Activated CD4-positive, alpha-beta T cell treated with anti-CD3 and anti-CD28 coated beads for 36 hours (primary cell): ENCODE measurements around the gene CCDC171. TPM values are rescaled to one million over a fixed set of nuclear protein-coding genes. Genes with fewer than 3 reads are reported as not detected.
"Not testable (repeated sequence)": the region's sequence is repeated elsewhere in the genome, so short reads cannot be mapped to it uniquely, and the experiment has no call there.

Experiments
- ATAC-seq: fragments of 200-7000 bp; cut with Tn5 transposase; one replicate; pipeline ENCODE4 v1.10.0; 2021; ENCODE audit warnings: mild to moderate bottlenecking, moderate library complexity
- CTCF ChIA-PET: fragments of 350-600 bp; sonication (Branson Sonifier 250); formaldehyde crosslinking; loops from one replicate; lab custom pipeline; 2021; ENCODE audit warnings: antibody characterized with exemption; lab: Charles Lee
- POLR2A ChIA-PET: fragments of 350-600 bp; sonication (Branson Sonifier 250); formaldehyde crosslinking; loops from one replicate; lab custom pipeline; 2021; ENCODE audit warnings: antibody characterized with exemption, inconsistent platforms; lab: Charles Lee
- DNase-seq: peaks from one replicate; pipeline ENCODE4 v3.0.0-alpha.2; 2020
- H3K27ac Mint-ChIP-seq: one replicate; pipeline ENCODE4 v1.8.0; 2021; ENCODE audit warnings: mixed read lengths
- H3K27me3 Mint-ChIP-seq: one replicate; pipeline ENCODE4 v1.8.0; 2021; ENCODE audit warnings: mixed read lengths
- H3K36me3 Mint-ChIP-seq: one replicate; pipeline ENCODE4 v1.8.0; 2021; ENCODE audit warnings: low read depth, mixed read lengths
- H3K4me1 Mint-ChIP-seq: one replicate; pipeline ENCODE4 v1.8.0; 2021; ENCODE audit warnings: mixed read lengths
- H3K4me3 Mint-ChIP-seq: one replicate; pipeline ENCODE4 v1.8.0; 2021; ENCODE audit warnings: mild to moderate bottlenecking, moderate library complexity, mixed read lengths
- H3K9me3 Mint-ChIP-seq: one replicate; pipeline ENCODE4 v1.8.0; 2021; ENCODE audit warnings: low read depth, mixed read lengths
- intact Hi-C, 2 experiments: fragments of 100-400 bp; cut with DNase I in 1 of 2; cut with micrococcal nuclease in 1 of 2; formaldehyde crosslinking; loops; one replicate each; pipeline versions ENCODE4 v1.14.2 to v1.15.1; 2022 to 2024; cut with DNase I, micrococcal nuclease
- total RNA-seq, 2 experiments: library from RNA; stranded (reverse); gene quantifications; one replicate each; pipeline ENCODE4 v1.2.3, GENCODE V29; 2021

CCDC171 gene
- total RNA-seq, 2 experiments from 2014 or later, result 2.8 to 2.9 TPM

GRCh38 chr9:15553528-15553898 is 670 bp downstream of the CCDC171 start:
- H3K27ac Mint-ChIP-seq, result peak overlapping the region; percentile 80
- CTCF ChIA-PET, result interaction anchor here (0.8 to 2.4 kb wide), 9 partner anchors 14 to 341 kb away, joined by 3 to 13 read pairs (median 5); partner anchors contain the start of gene PSIP1
- H3K4me1 Mint-ChIP-seq, result peaks cover 9% of the 10 kb centered on the region
- intact Hi-C loops, result loop anchor here (1.0 to 10.0 kb wide), 6 partner anchors 54 to 1229 kb away; partner anchors contain the start of genes SNAPC3 (in 1 of the 2) and ZDHHC21 (in 1 of the 2)
- ATAC-seq, result peak; percentile 16
- DNase-seq, result no peak
- peak overlapping the region; percentile 79 for H3K4me3 Mint-ChIP-seq
- POLR2A ChIA-PET, result interaction anchor here (1.0 to 2.2 kb wide), 3 partner anchors 42 to 130 kb away, joined by 3 to 15 read pairs (median 4); partner anchors contain the start of gene PSIP1
- no peaks in the 10 kb centered on the region for H3K36me3 Mint-ChIP-seq
- H3K27me3 Mint-ChIP-seq, result no peaks in the 10 kb centered on the region
- no peaks in the 10 kb centered on the region for H3K9me3 Mint-ChIP-seq

DNA sequence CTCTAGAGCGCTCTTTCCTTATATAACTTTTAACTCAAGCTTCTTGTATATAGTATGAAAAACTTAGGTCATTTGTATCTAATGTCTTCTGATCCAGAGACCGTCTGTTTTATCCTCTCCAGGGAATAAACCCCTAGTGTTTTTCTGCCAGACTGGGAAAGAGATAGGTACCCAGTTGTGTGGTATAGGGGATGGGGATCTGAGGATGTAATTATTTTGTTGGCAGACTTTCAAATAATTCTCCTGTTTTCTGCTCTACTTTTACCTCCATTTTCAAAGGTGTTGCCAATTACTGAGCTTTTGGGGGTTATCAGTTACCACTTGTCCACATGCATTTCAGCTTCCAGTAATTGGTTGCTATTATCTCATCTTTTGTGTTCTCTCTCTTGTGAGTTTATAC is 17.9 kb downstream of the CCDC171 start:
- H3K4me3 Mint-ChIP-seq, result no peak overlapping the region
- no peaks in the 10 kb centered on the region for H3K27me3 Mint-ChIP-seq
- no peaks in the 10 kb centered on the region for H3K9me3 Mint-ChIP-seq
- DNase-seq (no peak), ATAC-seq (no peak)
- no peak overlapping the region for H3K27ac Mint-ChIP-seq
- CTCF ChIA-PET, result interaction anchor here (0.6 to 1.4 kb wide), 2 partner anchors 18 to 103 kb away, joined by 3 to 6 read pairs; partner anchors contain the start of gene CCDC171
- POLR2A ChIA-PET, result interaction anchor here (0.6 kb wide), 1 partner anchor 217 kb away, joined by 3 read pairs; no protein-coding TSS in a partner anchor
- intact Hi-C loops, result no loop called here
- no peaks in the 10 kb centered on the region for H3K4me1 Mint-ChIP-seq
- no peaks in the 10 kb centered on the region for H3K36me3 Mint-ChIP-seq

- H3K27ac Mint-ChIP-seq, result no peak overlapping the region
- no peaks in the 10 kb centered on the region for H3K9me3 Mint-ChIP-seq
- intact Hi-C loops, result no loop called here
- no peaks in the 10 kb centered on the region for H3K36me3 Mint-ChIP-seq
- no peaks in the 10 kb centered on the region for H3K4me1 Mint-ChIP-seq
- DNase-seq (no peak), ATAC-seq (no peak)
- POLR2A ChIA-PET, result no interaction called here
- no peaks in the 10 kb centered on the region for H3K27me3 Mint-ChIP-seq
- H3K4me3 Mint-ChIP-seq, result no peak overlapping the region
- CTCF ChIA-PET, result interaction anchor here (1.1 kb wide), 1 partner anchor 191 kb away, joined by 3 read pairs; no protein-coding TSS in a partner anchor
Observed at GRCh38 chr9:15572200-15572770, 19.4 kb downstream of the CCDC171 start.

DNA sequence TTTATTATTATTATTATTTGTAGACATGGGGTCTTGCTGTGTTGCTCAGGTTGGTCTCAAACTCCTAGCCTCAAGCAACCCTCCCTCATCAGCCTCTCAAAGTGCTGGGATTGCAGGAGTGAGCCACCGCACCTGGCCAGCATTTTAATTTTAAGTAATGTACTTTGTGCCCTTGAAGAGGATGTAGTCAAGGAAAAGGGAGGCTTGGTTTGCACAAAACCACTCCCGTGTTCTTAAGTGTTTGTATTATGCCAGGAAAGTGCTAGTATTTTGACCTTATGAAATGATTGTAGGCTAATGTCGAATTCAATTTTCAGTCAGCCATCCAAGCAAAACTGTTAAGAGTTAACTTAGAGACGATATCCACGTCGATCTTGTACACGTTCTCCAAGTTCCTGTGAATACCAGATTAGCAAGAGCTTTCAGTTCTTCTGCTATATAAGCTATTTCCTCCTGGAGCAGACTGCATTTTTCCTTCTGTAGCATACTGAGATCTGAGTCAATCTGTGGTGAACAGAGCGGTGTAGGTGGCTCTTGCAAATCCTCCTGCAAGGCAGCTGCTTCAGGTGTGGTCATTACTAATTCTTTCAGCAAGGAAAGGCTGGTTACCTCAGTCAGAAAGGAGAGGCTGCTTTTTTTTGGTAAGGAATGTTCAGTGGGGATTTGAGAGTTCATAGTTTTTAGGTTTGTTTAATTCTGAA is 23.7 kb downstream of the CCDC171 start:
- no peaks in the 10 kb centered on the region for H3K36me3 Mint-ChIP-seq
- H3K9me3 Mint-ChIP-seq, result no peaks in the 10 kb centered on the region
- no peak for ATAC-seq
- CTCF ChIA-PET, result no interaction called here
- no peaks in the 10 kb centered on the region for H3K4me1 Mint-ChIP-seq
- no peak overlapping the region for H3K4me3 Mint-ChIP-seq
- POLR2A ChIA-PET, result no interaction called here
- no peak for DNase-seq
- intact Hi-C loops, result no loop called here
- H3K27me3 Mint-ChIP-seq, result no peaks in the 10 kb centered on the region
- H3K27ac Mint-ChIP-seq, result no peak overlapping the region

DNA sequence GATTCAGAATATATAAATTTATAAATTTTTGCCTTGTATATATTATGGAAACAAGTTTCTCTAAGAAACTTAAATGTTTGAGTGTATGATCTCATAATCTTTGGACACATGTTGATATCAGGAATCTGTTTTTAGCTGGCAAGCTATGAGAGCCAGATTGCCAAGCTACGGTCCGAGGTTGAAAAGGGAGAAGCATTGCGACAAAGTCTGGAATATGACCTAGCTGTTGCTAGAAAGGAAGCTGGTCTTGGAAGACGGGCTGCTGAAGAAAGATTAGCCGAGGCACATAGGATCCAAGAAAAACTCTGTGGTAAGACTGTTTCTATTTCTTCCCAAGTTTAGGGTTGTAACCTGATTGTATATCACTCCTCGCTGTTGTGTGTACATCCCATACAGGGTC is 25.9 kb downstream of the CCDC171 start:
- intact Hi-C loops, result no loop called here
- H3K4me1 Mint-ChIP-seq, result no peaks in the 10 kb centered on the region
- no peaks in the 10 kb centered on the region for H3K27me3 Mint-ChIP-seq
- no peaks in the 10 kb centered on the region for H3K36me3 Mint-ChIP-seq
- POLR2A ChIA-PET, result no interaction called here
- H3K4me3 Mint-ChIP-seq, result no peak overlapping the region
- H3K9me3 Mint-ChIP-seq, result no peaks in the 10 kb centered on the region
- ATAC-seq, result no peak
- no peak overlapping the region for H3K27ac Mint-ChIP-seq
- CTCF ChIA-PET, result interaction anchor here (0.6 to 0.7 kb wide), 2 partner anchors 26 to 547 kb away, joined by 3 read pairs; partner anchors contain the start of gene CCDC171
- DNase-seq, result no peak

DNA sequence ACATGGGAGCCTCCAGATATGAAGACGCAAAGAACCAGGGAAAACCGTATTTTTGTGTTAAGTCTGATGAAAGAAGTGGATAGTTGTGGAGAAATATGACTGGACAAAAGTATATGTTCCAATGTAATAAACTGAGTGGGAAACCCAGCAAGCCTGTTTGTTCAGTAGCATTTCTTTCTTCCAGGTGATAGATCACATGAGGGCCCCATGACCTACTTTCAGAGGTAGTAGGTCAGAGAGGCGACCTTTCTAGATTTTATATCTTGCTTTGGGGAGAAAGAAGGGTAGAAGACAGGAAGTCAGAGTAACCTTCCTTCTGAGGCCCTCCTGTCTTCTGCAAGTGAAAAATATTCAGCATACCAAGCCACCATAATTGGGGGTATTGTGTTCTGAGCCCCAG is 31.5 kb downstream of the CCDC171 start:
- ChIA-PET CTCF (no interaction called here), POLR2A (no interaction called here)
- intact Hi-C loops, result no loop called here
- no peaks in the 10 kb centered on the region for H3K36me3 Mint-ChIP-seq
- H3K27me3 Mint-ChIP-seq, result no peaks in the 10 kb centered on the region
- H3K4me3 Mint-ChIP-seq, result no peak overlapping the region
- ATAC-seq (no peak), DNase-seq (no peak)
- H3K4me1 Mint-ChIP-seq, result peaks cover 7% of the 10 kb centered on the region
- no peak overlapping the region for H3K27ac Mint-ChIP-seq
- no peaks in the 10 kb centered on the region for H3K9me3 Mint-ChIP-seq

DNA sequence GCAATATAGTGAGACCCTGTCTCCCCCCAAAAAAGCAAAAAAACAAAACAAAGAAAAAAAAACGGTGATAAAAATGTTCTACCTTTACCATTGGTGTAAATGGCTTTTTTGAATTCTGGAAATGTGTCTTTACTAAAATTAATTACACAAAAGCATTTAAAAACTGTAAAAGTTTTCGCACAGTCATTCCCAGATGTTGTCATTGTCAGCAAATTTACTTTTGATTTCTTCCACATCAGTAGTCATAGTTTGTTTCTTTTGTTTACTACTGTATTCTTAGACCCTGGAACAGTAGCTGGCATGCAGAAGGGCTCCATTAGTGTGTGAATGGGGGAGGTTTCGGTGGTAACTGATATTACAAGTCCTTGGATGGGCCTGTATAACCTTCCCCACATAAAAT is 39.5 kb downstream of the CCDC171 start:
- Mint-ChIP-seq H3K9me3 (peaks cover 2% of the 10 kb centered on the region), H3K27me3 (no peaks in the 10 kb centered on the region), H3K4me1 (no peaks in the 10 kb centered on the region), H3K36me3 (peaks cover 4% of the 10 kb centered on the region), H3K4me3 (no peak overlapping the region), H3K27ac (no peak overlapping the region)
- ChIA-PET POLR2A (no interaction called here), CTCF (interaction anchor here (0.8 to 2.0 kb wide), 4 partner anchors 9 to 361 kb away, joined by 3 to 5 read pairs (median 4); no protein-coding TSS in a partner anchor)
- intact Hi-C loops, result no loop called here
- DNase-seq (no peak), ATAC-seq (no peak)

GRCh38 chr9:15592940-15593339 is 40.1 kb downstream of the CCDC171 start:
- H3K27ac Mint-ChIP-seq, POLR2A ChIA-PET, DNase-seq, H3K9me3 Mint-ChIP-seq, intact Hi-C loops, H3K4me1 Mint-ChIP-seq, H3K27me3 Mint-ChIP-seq, H3K4me3 Mint-ChIP-seq, H3K36me3 Mint-ChIP-seq, ATAC-seq: not testable (repeated sequence)
- CTCF ChIA-PET, result interaction anchor here (0.5 to 2.0 kb wide), 3 partner anchors 9 to 361 kb away, joined by 3 to 4 read pairs (median 4); no protein-coding TSS in a partner anchor

DNA sequence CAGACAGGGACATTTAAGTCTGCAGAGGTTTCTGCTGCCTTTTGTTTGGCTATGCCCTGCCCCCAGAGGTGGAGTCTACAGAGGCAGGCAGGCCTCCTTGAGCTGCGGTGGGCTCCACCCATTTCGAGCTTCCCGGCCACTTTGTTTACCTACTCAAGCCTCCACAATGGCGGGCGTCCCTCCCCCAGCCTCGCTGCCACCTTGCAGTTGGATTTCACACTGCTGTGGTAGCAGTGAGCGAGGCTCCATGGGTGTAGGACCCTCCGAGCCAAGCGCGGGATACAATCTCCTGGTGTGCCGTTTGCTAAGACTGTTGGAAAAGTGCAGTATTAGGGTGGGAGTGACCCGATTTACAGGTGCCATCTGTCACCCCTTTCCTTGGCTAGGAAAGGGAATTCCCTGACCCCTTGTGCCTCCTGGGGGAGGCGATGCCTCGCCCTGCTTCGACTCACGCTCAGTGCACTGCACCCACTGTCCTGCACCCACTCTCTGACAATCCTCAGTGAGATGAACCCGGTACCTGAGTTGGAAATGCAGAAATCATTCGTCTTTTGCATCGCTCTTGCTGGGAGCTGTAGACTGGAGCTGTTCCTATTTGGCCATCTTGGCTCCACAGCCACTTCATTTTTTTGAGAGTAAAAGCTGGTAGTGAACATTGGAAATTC is 48.0 kb downstream of the CCDC171 start:
- intact Hi-C loops, result loop anchor here in 1 of 2 experiments (10.0 kb wide), 1 partner anchor 496 kb away; no protein-coding TSS in a partner anchor
- H3K27me3 Mint-ChIP-seq, POLR2A ChIA-PET, ATAC-seq, H3K36me3 Mint-ChIP-seq, H3K4me1 Mint-ChIP-seq, DNase-seq, H3K4me3 Mint-ChIP-seq, H3K27ac Mint-ChIP-seq: not testable (repeated sequence)
- CTCF ChIA-PET, result interaction anchor here (1.2 to 1.7 kb wide), 3 partner anchors 9 to 47 kb away, joined by 3 to 6 read pairs (median 4); no protein-coding TSS in a partner anchor
- H3K9me3 Mint-ChIP-seq, result peaks cover 12% of the 10 kb centered on the region

GRCh38 chr9:15606643-15607472 is 54.0 kb downstream of the CCDC171 start:
- ChIA-PET CTCF (interaction anchor here (0.6 to 2.9 kb wide), 29 partner anchors 12 to 503 kb away, joined by 3 to 13 read pairs (median 4); partner anchors contain the start of genes CCDC171 and PSIP1), POLR2A (no interaction called here)
- H3K9me3 Mint-ChIP-seq, result no peaks in the 10 kb centered on the region
- ATAC-seq (no peak), DNase-seq (no peak)
- H3K4me1 Mint-ChIP-seq, result no peaks in the 10 kb centered on the region
- H3K27me3 Mint-ChIP-seq, result no peaks in the 10 kb centered on the region
- intact Hi-C loops, result loop anchor here (1.0 to 10.0 kb wide), 11 partner anchors 55 to 502 kb away; partner anchors contain the start of genes SNAPC3 (in 2 of the 2), CCDC171 (in 1 of the 2) and PSIP1 (in 1 of the 2)
- H3K27ac Mint-ChIP-seq, result no peak overlapping the region
- no peaks in the 10 kb centered on the region for H3K36me3 Mint-ChIP-seq
- no peak overlapping the region for H3K4me3 Mint-ChIP-seq
